Measurements from ENCODE around the gene MCEE.
A peak's percentile ranks its signal among the peaks of the same experiment; 100 is the strongest.

MCEE gene

GRCh38 chr2:71078624-71079023, 51.4 kb downstream of the MCEE start:
- ChIA-PET POLR2A (no interaction called here), CTCF (interaction anchor here (1.7 to 4.6 kb wide), 4 partner anchors 7 to 43 kb away, joined by 3 to 27 read pairs (median 10); partner anchors contain the start of gene NAGK)
- TF ChIP-seq CTCF (IDR thresholded peaks at IDR 0.05; ENCODE audit: control extremely low read depth, extremely low read depth, low read depth, missing control alignments) = no peak
- no peak for DNase-seq (ENCODE audit: extremely low spot score)

- no peak for DNase-seq (ENCODE audit: extremely low spot score)
- POLR2A ChIA-PET = no interaction called here
- TF ChIP-seq CTCF (IDR thresholded peaks at IDR 0.05; ENCODE audit: control extremely low read depth, extremely low read depth, low read depth, missing control alignments) = no peak
- CTCF ChIA-PET = interaction anchor here (1.1 to 2.9 kb wide), 2 partner anchors 26 to 80 kb away, joined by 3 to 7 read pairs; no protein-coding TSS in a partner anchor
These were observed 55.1 kb downstream of the MCEE start for GRCh38 chr2:71074893-71075395.

GRCh38 chr2:71073475-71073874, 56.6 kb downstream of the MCEE start:
- CTCF ChIA-PET = interaction anchor here (3.9 to 4.2 kb wide), 2 partner anchors 7 to 25 kb away, joined by 27 to 49 read pairs; no protein-coding TSS in a partner anchor
- no peak for DNase-seq (ENCODE audit: extremely low spot score)
- POLR2A ChIA-PET = no interaction called here
- no peak for TF ChIP-seq CTCF (IDR thresholded peaks at IDR 0.05; ENCODE audit: control extremely low read depth, extremely low read depth, low read depth, missing control alignments)

GRCh38 chr2:71072492-71072891, 57.5 kb downstream of the MCEE start:
- ChIA-PET CTCF (interaction anchor here (1.4 to 6.1 kb wide), 8 partner anchors 8 to 83 kb away, joined by 3 to 49 read pairs (median 26); partner anchors contain the start of genes MCEE and MPHOSPH10), POLR2A (interaction anchor here (1.6 kb wide), 1 partner anchor 10 kb away, joined by 4 read pairs; no protein-coding TSS in a partner anchor)
- TF ChIP-seq CTCF (IDR thresholded peaks at IDR 0.05; ENCODE audit: control extremely low read depth, extremely low read depth, low read depth, missing control alignments) = no peak
- DNase-seq (ENCODE audit: extremely low spot score) = no peak

GRCh38 chr2:71071681-71072398, 58.2 kb downstream of the MCEE start:
- POLR2A ChIA-PET = interaction anchor here (0.6 to 1.6 kb wide), 3 partner anchors 10 to 59 kb away, joined by 3 to 9 read pairs (median 4); partner anchors contain the start of genes MCEE and MPHOSPH10
- CTCF ChIA-PET = interaction anchor here (0.9 to 6.1 kb wide), 19 partner anchors 9 to 260 kb away, joined by 3 to 49 read pairs (median 5); partner anchors contain the start of genes MCEE, MPHOSPH10 and ZNF638
- DNase-seq (ENCODE audit: extremely low spot score) = peak; percentile 80
- TF ChIP-seq CTCF (IDR thresholded peaks at IDR 0.05; ENCODE audit: control extremely low read depth, extremely low read depth, low read depth, missing control alignments) = peak; percentile 38

- POLR2A ChIA-PET = interaction anchor here (1.6 kb wide), 1 partner anchor 60 kb away, joined by 9 read pairs; the partner anchor contains the start of genes MCEE and MPHOSPH10
- CTCF ChIA-PET = interaction anchor here (0.8 to 6.1 kb wide), 22 partner anchors 8 to 261 kb away, joined by 3 to 49 read pairs (median 4); partner anchors contain the start of genes MCEE, MPHOSPH10 and ZNF638
These were observed 59.5 kb downstream of the MCEE start for GRCh38 chr2:71070294-71071093.

More at GRCh38 chr2:71070294-71071093, 59.5 kb downstream of the MCEE start:
- TF ChIP-seq CTCF (IDR thresholded peaks at IDR 0.05; ENCODE audit: control extremely low read depth, extremely low read depth, low read depth, missing control alignments) = peak; percentile 32
- DNase-seq (ENCODE audit: extremely low spot score) = peak; percentile 27

Measured in GM10248 (cell line).